Stomach (tissue), 9 donors: ENCODE results near the gene CCDC121. TPM values are rescaled to one million over a fixed set of nuclear protein-coding genes. Genes with fewer than 3 reads are reported as not detected.
"Not testable (repeated sequence)": the region's sequence is repeated elsewhere in the genome, so short reads cannot be mapped to it uniquely, and the experiment has no call there.

Experiments used
- DNase-seq, 2 donors: peaks; one replicate each; pipeline versions ENCODE4 v3.0.0 to v3.0.0-alpha.2; 2013 to 2019
- H3K27ac ChIP-seq, 5 donors: fragments of 200-600 bp in 4 of 5; sonication (generic) in 4 of 5; one replicate each; pipeline ENCODE4 v1.5.1; 2013 to 2019; ENCODE audit warnings: mild to moderate bottlenecking in 1 of 5, moderate library complexity in 1 of 5
- H3K27me3 ChIP-seq, 3 donors: fragments of 200-600 bp; sonication (generic); one replicate each; pipeline ENCODE4 v1.5.1; 2017 to 2019; ENCODE audit warnings: mixed run types in 1 of 3
- H3K36me3 ChIP-seq, 4 donors: fragments of 200-600 bp; sonication (generic); 1 replicate in 3 of 4; 2 replicates in 1 of 4; pipeline ENCODE4 v1.5.1; 2016 to 2019
- H3K4me1 ChIP-seq, 4 donors: fragments of 200-600 bp; sonication (generic); one replicate each; pipeline ENCODE4 v1.5.1; 2016 to 2019
- H3K4me3 ChIP-seq, 4 donors: fragments of 200-600 bp; sonication (generic) in 3 of 4; one replicate each; pipeline ENCODE4 v1.5.1; 2016 to 2019; ENCODE audit warnings: mild to moderate bottlenecking in 1 of 4
- H3K9me3 ChIP-seq, 4 donors: fragments of 200-600 bp; sonication (generic); one replicate each; pipeline ENCODE4 v1.5.1; 2016 to 2019
- EP300 ChIP-seq: sonication (generic); formaldehyde crosslinking; IDR thresholded peaks from one replicate; pipeline ENCODE4 v1.6.1; 2017; ENCODE audit warnings: antibody characterized with exemption
- POLR2A ChIP-seq, 4 donors: fragments of 450-650 bp; IDR thresholded peaks; one replicate each; pipeline ENCODE4 v1.6.1; 2016; ENCODE audit warnings: antibody characterized with exemption in 4 of 4, control low read depth in 2 of 4, mild to moderate bottlenecking in 1 of 4, moderate library complexity in 1 of 4
- POLR2AphosphoS5 ChIP-seq, 3 donors: sonication (generic); formaldehyde crosslinking; IDR thresholded peaks; one replicate each; pipeline ENCODE4 v1.6.1; 2016; ENCODE audit warnings: antibody characterized with exemption in 3 of 3
- WGBS, 5 donors: extraction: QIAGEN DNeasy Blood & Tissue Kit in 3 of 5; methylation state at CpG; one replicate each; pipeline versions ENCODE4 v1.1.5 to v1.1.7; 2013 to 2018; 5-methylcytosine and 5-hydroxymethylcytosine counted together
- intact Hi-C: fragments of 100-400 bp; cut with DNase I; formaldehyde crosslinking; loops from one replicate; pipeline ENCODE4 v1.15.1; 2023; ENCODE audit warnings: low total_unique reads
- polyA plus RNA-seq, 3 donors: library from polyadenylated mRNA; stranded (reverse); fragments of 200-250 nt; gene quantifications; one replicate each; pipeline ENCODE4 v1.2.3, GENCODE V29; 2013
- total RNA-seq, 5 donors: library from RNA; depleted of rRNA; stranded (reverse); fragments of >200 nt; gene quantifications; one replicate each; pipeline versions ENCODE4 v1.1.0 to v1.2.3, GENCODE V29; 2014 to 2016
- TF ChIP-seq, protein P1 (sequence below), 7 experiments: fragments of 450-650 bp in 4 of 7; fragments of 200-600 bp in 3 of 7; sonication (generic) in 3 of 7; IDR thresholded peaks; one replicate each; pipeline ENCODE4 v1.5.1; 2016 to 2019; ENCODE audit warnings: antibody characterized with exemption in 7 of 7, control low read depth in 2 of 7, mild to moderate bottlenecking in 1 of 7
- donor health status: healthy with polysubstance abuse.
- donor health status: Bipolar disorder and iron deficiency.
- donor health status: healthy.

The CCDC121 gene
- total and polyA plus RNA-seq, 8 donors: 0.87 to 3.1 (median 1.9) TPM

DNA sequence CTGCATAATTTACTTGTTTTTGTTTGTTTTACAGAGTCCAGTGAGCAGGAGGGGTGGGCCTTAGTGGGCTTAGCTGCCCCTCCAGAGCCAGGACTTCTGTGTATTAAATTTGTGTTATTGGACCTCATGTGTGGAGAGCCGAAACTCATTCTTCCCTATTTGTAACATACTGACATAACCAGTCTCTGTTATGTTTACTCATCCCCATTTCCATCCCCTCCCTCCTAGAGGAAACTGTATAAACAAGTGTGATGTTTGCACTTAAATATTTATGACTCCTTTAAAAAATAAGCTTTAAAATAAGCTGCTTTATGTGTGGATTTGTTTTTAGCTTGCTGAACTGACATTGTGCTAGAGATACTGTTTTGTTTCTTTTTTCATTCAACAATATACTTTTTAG, 32.2 kb downstream of the CCDC121 start:
- peaks cover 0 to 19% (median 12%) of the 10 kb centered on the region in 4 donors for H3K9me3 ChIP-seq
- H3K4me3 ChIP-seq: no peak overlapping the region
- H3K4me1 ChIP-seq: peaks cover 5 to 20% (median 7%) of the 10 kb centered on the region in 4 donors
- DNase-seq: no peak
- WGBS, 5 donors: 71 to 84% (median 76%) methylated on average over 1 of the region's 1 CpG
- no peaks in the 10 kb centered on the region for H3K27me3 ChIP-seq
- no peak overlapping the region for H3K27ac ChIP-seq
- intact Hi-C loops: no loop called here
- peaks cover 23 to 58% (median 40%) of the 10 kb centered on the region in 4 donors for H3K36me3 ChIP-seq
- TF ChIP-seq, protein P1, sequence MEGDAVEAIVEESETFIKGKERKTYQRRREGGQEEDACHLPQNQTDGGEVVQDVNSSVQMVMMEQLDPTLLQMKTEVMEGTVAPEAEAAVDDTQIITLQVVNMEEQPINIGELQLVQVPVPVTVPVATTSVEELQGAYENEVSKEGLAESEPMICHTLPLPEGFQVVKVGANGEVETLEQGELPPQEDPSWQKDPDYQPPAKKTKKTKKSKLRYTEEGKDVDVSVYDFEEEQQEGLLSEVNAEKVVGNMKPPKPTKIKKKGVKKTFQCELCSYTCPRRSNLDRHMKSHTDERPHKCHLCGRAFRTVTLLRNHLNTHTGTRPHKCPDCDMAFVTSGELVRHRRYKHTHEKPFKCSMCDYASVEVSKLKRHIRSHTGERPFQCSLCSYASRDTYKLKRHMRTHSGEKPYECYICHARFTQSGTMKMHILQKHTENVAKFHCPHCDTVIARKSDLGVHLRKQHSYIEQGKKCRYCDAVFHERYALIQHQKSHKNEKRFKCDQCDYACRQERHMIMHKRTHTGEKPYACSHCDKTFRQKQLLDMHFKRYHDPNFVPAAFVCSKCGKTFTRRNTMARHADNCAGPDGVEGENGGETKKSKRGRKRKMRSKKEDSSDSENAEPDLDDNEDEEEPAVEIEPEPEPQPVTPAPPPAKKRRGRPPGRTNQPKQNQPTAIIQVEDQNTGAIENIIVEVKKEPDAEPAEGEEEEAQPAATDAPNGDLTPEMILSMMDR (IDR thresholded peaks at IDR 0.05): no peak
- no peak for TF ChIP-seq EP300
- no peak for TF ChIP-seq POLR2AphosphoS5 (IDR thresholded peaks at IDR 0.05)
- TF ChIP-seq POLR2A (IDR thresholded peaks at IDR 0.05): no peak

DNA sequence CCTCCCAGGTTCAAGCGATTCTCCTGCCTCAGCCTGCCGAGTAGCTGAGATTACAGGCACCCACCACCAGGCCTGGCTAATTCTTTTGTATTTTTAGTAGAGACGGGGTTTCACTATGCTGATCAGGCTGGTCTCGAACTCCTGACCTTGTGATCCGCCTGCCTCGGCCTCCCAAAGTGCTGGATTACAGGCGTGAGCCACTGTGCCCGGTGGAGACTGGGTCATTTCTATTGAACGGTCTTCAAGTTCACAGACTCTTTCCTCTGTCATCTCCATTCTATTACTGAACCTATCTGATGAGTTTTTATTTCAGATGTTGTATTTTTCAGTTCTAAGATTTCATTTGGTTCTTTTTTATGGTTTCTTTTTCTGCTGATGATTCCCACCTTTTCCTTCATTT, 33.4 kb downstream of the CCDC121 start:
- H3K27ac ChIP-seq, H3K27me3 ChIP-seq, DNase-seq, intact Hi-C loops, H3K4me3 ChIP-seq: not testable (repeated sequence)
- peaks cover 6 to 31% (median 18%) of the 10 kb centered on the region in 4 donors for H3K9me3 ChIP-seq
- peaks cover 5 to 20% (median 7%) of the 10 kb centered on the region in 4 donors for H3K4me1 ChIP-seq
- H3K36me3 ChIP-seq: peaks cover 15 to 46% (median 28%) of the 10 kb centered on the region in 4 donors
- WGBS, 5 donors: 98 to 99% (median 98%) methylated on average over 9 of the region's 9 CpGs

DNA sequence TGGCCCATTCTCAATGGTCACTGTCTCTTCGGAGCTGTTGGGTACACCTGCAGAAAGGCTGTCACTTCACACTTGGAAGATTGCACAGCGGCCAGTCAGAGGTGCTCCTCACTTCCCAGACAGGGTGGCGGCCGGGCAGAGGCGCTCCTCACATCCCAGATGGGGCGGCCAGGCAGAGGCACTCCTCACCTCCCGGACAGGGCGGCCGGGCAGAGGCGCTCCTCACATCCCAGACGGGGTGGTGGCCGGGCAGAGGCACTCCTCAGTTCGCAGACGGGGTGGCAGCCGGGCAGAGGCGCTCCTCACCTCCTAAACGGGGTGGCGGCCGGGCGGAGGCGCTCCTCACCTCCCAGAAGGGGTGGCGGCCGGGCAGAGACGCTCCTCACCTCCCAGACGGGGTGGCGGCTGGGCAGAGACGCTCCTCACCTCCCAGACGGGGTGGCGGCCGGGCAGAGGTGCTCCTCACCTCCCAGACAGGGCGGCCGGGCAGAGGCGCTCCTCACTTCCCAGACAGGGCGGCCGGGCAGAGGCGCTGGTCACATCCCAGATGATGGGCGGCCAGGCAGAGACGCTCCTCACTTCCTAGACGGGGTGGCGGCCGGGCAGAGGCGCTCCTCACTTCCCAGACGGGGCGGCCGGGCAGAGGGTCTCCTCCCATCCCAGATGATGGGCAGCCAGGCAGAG, 34.6 kb downstream of the CCDC121 start:
- Histone ChIP-seq H3K4me1 (peaks cover 5 to 20% (median 7%) of the 10 kb centered on the region in 4 donors), H3K9me3 (peaks cover 7 to 35% (median 20%) of the 10 kb centered on the region in 4 donors), H3K36me3 (peaks cover 4 to 33% (median 16%) of the 10 kb centered on the region in 4 donors)
- DNase-seq, H3K27me3 ChIP-seq, H3K4me3 ChIP-seq, intact Hi-C loops, H3K27ac ChIP-seq: not testable (repeated sequence)
- 96 to 99% (median 97%) methylated on average over 32 to 45 of the region's 45 CpGs for WGBS, 5 donors

DNA sequence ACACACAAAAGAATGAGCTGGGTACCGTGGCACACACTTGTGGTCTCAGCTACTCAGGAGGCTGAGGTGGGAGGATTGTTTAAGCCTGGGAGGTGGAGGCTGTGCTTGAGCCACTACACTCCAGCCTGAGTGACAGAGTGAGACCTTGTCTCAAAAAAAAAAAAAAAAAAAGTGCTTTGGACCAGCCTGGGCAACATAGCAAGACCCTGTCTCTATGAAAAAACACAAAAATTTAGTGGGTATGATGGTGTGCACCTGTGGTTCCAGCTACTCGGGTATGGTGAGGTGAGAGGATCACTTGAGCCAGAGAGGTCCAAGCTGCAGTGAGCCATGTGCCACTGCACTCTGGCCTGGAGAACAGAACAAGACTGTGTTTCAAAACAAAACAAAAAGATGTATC, 35.6 kb downstream of the CCDC121 start:
- no peak overlapping the region for H3K27ac ChIP-seq
- 95 to 100% (median 97%) methylated on average over 2 of the region's 2 CpGs for WGBS, 5 donors
- TF ChIP-seq POLR2AphosphoS5 (IDR thresholded peaks at IDR 0.05): no peak
- no peak for TF ChIP-seq POLR2A (IDR thresholded peaks at IDR 0.05)
- TF ChIP-seq, protein P1 (IDR thresholded peaks at IDR 0.05): no peak
- TF ChIP-seq EP300: no peak
- peaks cover 4 to 24% (median 8%) of the 10 kb centered on the region in 4 donors for H3K36me3 ChIP-seq
- H3K9me3 ChIP-seq: peaks cover 7 to 35% (median 21%) of the 10 kb centered on the region in 4 donors
- peaks cover 5 to 16% (median 7%) of the 10 kb centered on the region in 4 donors for H3K4me1 ChIP-seq
- intact Hi-C loops: no loop called here
- DNase-seq: no peak
- H3K27me3 ChIP-seq: no peaks in the 10 kb centered on the region
- no peak overlapping the region for H3K4me3 ChIP-seq

DNA sequence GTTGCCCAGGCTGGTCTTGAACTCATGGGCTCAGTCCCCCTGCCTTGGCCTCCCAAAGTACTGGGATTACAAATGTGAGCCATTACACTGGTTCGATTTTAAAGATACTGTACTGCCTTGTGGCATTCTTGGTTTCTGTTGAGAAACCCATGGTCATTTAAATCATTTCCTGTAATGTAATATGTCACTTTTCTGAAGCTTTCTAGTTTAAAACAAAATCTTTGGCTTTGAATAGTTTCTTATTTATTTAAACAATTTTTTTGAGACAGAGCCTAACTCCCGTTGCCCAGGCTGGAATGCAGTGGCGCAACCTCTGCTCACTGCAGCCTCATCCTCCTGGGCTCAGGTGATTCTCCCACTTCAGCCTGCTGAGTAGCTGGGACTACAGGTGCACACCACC, 37.1 kb downstream of the CCDC121 start:
- intact Hi-C loops: no loop called here
- H3K4me1 ChIP-seq: peaks cover under 1 to 21% (median 10%) of the 10 kb centered on the region in 4 donors
- peaks cover 4 to 20% (median 8%) of the 10 kb centered on the region in 4 donors for H3K36me3 ChIP-seq
- no peaks in the 10 kb centered on the region for H3K27me3 ChIP-seq
- TF ChIP-seq EP300 (no peak), POLR2A (IDR thresholded peaks at IDR 0.05) (no peak), POLR2AphosphoS5 (IDR thresholded peaks at IDR 0.05) (no peak)
- TF ChIP-seq, protein P1 (IDR thresholded peaks at IDR 0.05): no peak
- H3K4me3 ChIP-seq: no peak overlapping the region
- WGBS, 5 donors: 86 to 89% (median 88%) methylated on average over 3 of the region's 3 CpGs
- DNase-seq: no peak
- peaks cover 7 to 35% (median 21%) of the 10 kb centered on the region in 4 donors for H3K9me3 ChIP-seq
- H3K27ac ChIP-seq: no peak overlapping the region
